H1 (cell line): Measurements from ENCODE around the gene PHLPP2. TPM values are rescaled to one million over a fixed set of nuclear protein-coding genes. Genes with fewer than 3 reads are reported as not detected.

Experiments used
- CTCF ChIA-PET: fragments of 300-600 bp; sonication (Branson Sonifier 250); formaldehyde crosslinking; loops from one replicate; lab custom pipeline; 2021; ENCODE audit not compliant: partially characterized antibody; lab: Charles Lee
- POLR2A ChIA-PET: fragments of 300-600 bp; sonication (Branson Sonifier 250); formaldehyde crosslinking; loops from one replicate; lab custom pipeline; 2021; ENCODE audit warnings: inconsistent platforms; ENCODE audit not compliant: partially characterized antibody; lab: Charles Lee
- DNase-seq, 2 experiments: peaks; one replicate each; pipeline versions ENCODE4 v3.0.0 to v3.0.0-alpha.2; 2010 to 2022; ENCODE audit warnings: low spot score in 2 of 2, low read depth in 1 of 2, mixed read lengths in 1 of 2
- FAIRE-seq: peaks from 2 replicates; lab custom pipeline; 2011; peaks lifted over from hg19 to GRCh38; lab: Jason Lieb, UNC
- H2AFZ ChIP-seq: 2 replicates; pipeline ENCODE4 v1.8.1; 2012; ENCODE audit warnings: low read length, inconsistent platforms
- H2AK5ac ChIP-seq: 2 replicates; pipeline ENCODE4 v1.6.1; 2013; ENCODE audit warnings: low read depth, low read length
- H2BK120ac ChIP-seq: replicated peaks from 2 replicates; pipeline ENCODE3; 2013; ENCODE audit warnings: low read depth, low read length, inconsistent platforms
- H2BK12ac ChIP-seq: 2 replicates; pipeline ENCODE4 v1.6.1; 2013; ENCODE audit warnings: low read depth, low read length
- H2BK15ac ChIP-seq: 2 replicates; pipeline ENCODE4 v1.6.1; 2013; ENCODE audit warnings: low read length
- H2BK20ac ChIP-seq: 2 replicates; pipeline ENCODE4 v1.6.1; 2013; ENCODE audit warnings: low read length
- H2BK5ac ChIP-seq: 2 replicates; pipeline ENCODE4 v1.6.1; 2013; ENCODE audit warnings: low read depth, low read length
- H3K14ac ChIP-seq: 2 replicates; pipeline ENCODE4 v1.6.1; 2013; ENCODE audit warnings: inconsistent platforms; ENCODE audit not compliant: insufficient read length
- H3K18ac ChIP-seq: 2 replicates; pipeline ENCODE4 v1.6.1; 2013; ENCODE audit warnings: low read length; ENCODE audit errors: extremely low read depth
- H3K23ac ChIP-seq: 2 replicates; pipeline ENCODE4 v1.6.1; 2013; ENCODE audit warnings: inconsistent platforms; ENCODE audit not compliant: insufficient read length
- H3K23me2 ChIP-seq: 2 replicates; pipeline ENCODE4 v1.6.1; 2013; ENCODE audit warnings: low read depth, low read length
- H3K27ac ChIP-seq: 2 replicates; pipeline ENCODE4 v1.6.1; 2011; ENCODE audit warnings: low read depth, low read length, inconsistent platforms
- H3K27me3 ChIP-seq, 4 experiments: replicated peaks in 1 of 4; 1 replicate in 1 of 4; 2 replicates in 3 of 4; pipeline versions ENCODE4 v1.6.1 to v1.8.1; 2011 to 2013; ENCODE audit warnings: low read length in 3 of 4, mild to moderate bottlenecking in 3 of 4, inconsistent platforms in 2 of 4, mixed read lengths in 2 of 4, moderate library complexity in 1 of 4; ENCODE audit not compliant: control insufficient read depth in 3 of 4, insufficient read depth in 3 of 4; ENCODE audit errors: extremely low read depth in 1 of 4
- H3K36me3 ChIP-seq, 4 experiments: 2 replicates each; pipeline versions ENCODE4 v1.6.1 to v1.8.1; 2011 to 2013; ENCODE audit warnings: mild to moderate bottlenecking in 4 of 4, low read length in 3 of 4, moderate library complexity in 2 of 4, control low read depth in 1 of 4, inconsistent platforms in 1 of 4; ENCODE audit not compliant: insufficient read depth in 4 of 4, control insufficient read depth in 2 of 4
- H3K4ac ChIP-seq: replicated peaks from 2 replicates; pipeline ENCODE3; 2013; ENCODE audit warnings: low read length, low read depth, mixed read lengths, inconsistent platforms; ENCODE audit not compliant: insufficient read length
- H3K4me1 ChIP-seq, 4 experiments: replicated peaks in 1 of 4; 1 replicate in 1 of 4; 2 replicates in 3 of 4; pipeline versions ENCODE4 v1.6.1 to v1.8.1; 2011 to 2013; ENCODE audit warnings: low read length in 3 of 4, inconsistent platforms in 2 of 4, mixed read lengths in 1 of 4; ENCODE audit not compliant: insufficient read depth in 4 of 4, control insufficient read depth in 3 of 4
- H3K4me2 ChIP-seq, 2 experiments: 2 replicates each; pipeline versions ENCODE4 v1.6.1 to v1.8.1; 2011 to 2013; ENCODE audit warnings: low read depth in 2 of 2, low read length in 2 of 2, control low read depth in 1 of 2, inconsistent platforms in 1 of 2, mild to moderate bottlenecking in 1 of 2; ENCODE audit not compliant: insufficient read depth in 1 of 2
- H3K4me3 ChIP-seq, 4 experiments: fragments of 200-600, 300-600 bp in 1 of 4; sonication (generic), shearing (Covaris generic), sonication (Bioruptor Twin) in 1 of 4; 2 replicates each; pipeline versions ENCODE4 v1.5.1 to v1.8.1; 2011 to 2016; ENCODE audit warnings: low read length in 4 of 4, low read depth in 3 of 4, control low read depth in 2 of 4, inconsistent platforms in 2 of 4, mild to moderate bottlenecking in 2 of 4, mixed read lengths in 1 of 4, moderate library complexity in 1 of 4; ENCODE audit not compliant: insufficient read depth in 2 of 4; ENCODE audit errors: extremely low read depth in 1 of 4
- H3K56ac ChIP-seq: replicated peaks from 2 replicates; pipeline ENCODE3; 2013; ENCODE audit warnings: low read depth, mild to moderate bottlenecking, mixed read lengths, low read length, inconsistent platforms; ENCODE audit not compliant: insufficient read length
- H3K79me1 ChIP-seq: 2 replicates; pipeline ENCODE4 v1.6.1; 2013; ENCODE audit warnings: low read depth, low read length, control low read depth
- H3K79me2 ChIP-seq, 2 experiments: 2 replicates each; pipeline versions ENCODE4 v1.6.1 to v1.8.1; 2012 to 2013; ENCODE audit warnings: low read length in 2 of 2, mild to moderate bottlenecking in 2 of 2, inconsistent platforms in 1 of 2; ENCODE audit not compliant: insufficient read depth in 2 of 2, control insufficient read depth in 1 of 2
- H3K9ac ChIP-seq, 4 experiments: replicated peaks in 1 of 4; 1 replicate in 1 of 4; 2 replicates in 3 of 4; pipeline versions ENCODE4 v1.6.1 to v1.8.1; 2011 to 2013; ENCODE audit warnings: low read depth in 3 of 4, low read length in 3 of 4, control low read depth in 2 of 4, mild to moderate bottlenecking in 2 of 4, moderate library complexity in 2 of 4, inconsistent platforms in 1 of 4; ENCODE audit errors: extremely low read depth in 1 of 4
- H3K9me3 ChIP-seq, 2 experiments: 2 replicates each; pipeline versions ENCODE4 v1.6.1 to v1.8.1; 2012 to 2013; ENCODE audit warnings: mild to moderate bottlenecking in 2 of 2, moderate library complexity in 2 of 2, control low read depth in 1 of 2, inconsistent platforms in 1 of 2, low read depth in 1 of 2, low read length in 1 of 2, mixed read lengths in 1 of 2; ENCODE audit not compliant: insufficient read depth in 2 of 2
- H4K20me1 ChIP-seq, 2 experiments: replicated peaks in 1 of 2; 2 replicates each; pipeline versions ENCODE3 to v1.8.1; 2011 to 2013; ENCODE audit warnings: inconsistent platforms in 2 of 2, low read length in 2 of 2, mild to moderate bottlenecking in 1 of 2; ENCODE audit not compliant: insufficient read depth in 2 of 2, control insufficient read depth in 1 of 2
- H4K5ac ChIP-seq: 2 replicates; pipeline ENCODE4 v1.6.1; 2013; ENCODE audit warnings: low read length, low read depth, mixed read lengths, inconsistent platforms; ENCODE audit not compliant: insufficient read length
- H4K8ac ChIP-seq: 2 replicates; pipeline ENCODE4 v1.8.0; 2013; ENCODE audit warnings: mild to moderate bottlenecking, moderate library complexity, low read length, inconsistent platforms; ENCODE audit not compliant: insufficient read depth; ENCODE audit errors: extremely low read depth
- H4K91ac ChIP-seq: replicated peaks from 2 replicates; pipeline ENCODE3; 2013; ENCODE audit warnings: low read length, mixed read lengths, inconsistent platforms; ENCODE audit not compliant: insufficient read length
- BACH1 ChIP-seq: IDR thresholded peaks from 2 replicates; pipeline ENCODE4 v1.6.1; 2012; ENCODE audit warnings: low read length, improper control_type of control experiment
- CBX8 ChIP-seq: fragments of 300-800, 300-1000 bp; sonication (generic); IDR thresholded peaks from 2 replicates; pipeline ENCODE4 v1.7.1; 2016; ENCODE audit warnings: low read depth, low read length, borderline replicate concordance
- CHD1 ChIP-seq: IDR thresholded peaks from 2 replicates; pipeline ENCODE4 v1.6.1; 2012; ENCODE audit warnings: low read depth, low read length, improper control_type of control experiment
- FOSL1 ChIP-seq: IDR thresholded peaks from 2 replicates; pipeline ENCODE4 v1.6.1; 2011; ENCODE audit warnings: mild to moderate bottlenecking, low read depth, low read length, moderate library complexity; ENCODE audit not compliant: insufficient read depth
- GTF2F1 ChIP-seq: IDR thresholded peaks from 2 replicates; pipeline ENCODE4 v1.6.1; 2012; ENCODE audit warnings: low read depth, low read length, improper control_type of control experiment, borderline replicate concordance
- KDM4A ChIP-seq: IDR thresholded peaks from one replicate; pipeline ENCODE4 v1.7.1; 2012; ENCODE audit warnings: low read depth, mild to moderate bottlenecking, moderate library complexity, low read length, inconsistent platforms; ENCODE audit not compliant: severe bottlenecking
- PHF8 ChIP-seq: fragments of 200-600 bp; sonication (generic); conservative IDR thresholded peaks from 2 replicates; pipeline ENCODE4 v1.7.1; 2012; ENCODE audit warnings: low read depth, mild to moderate bottlenecking, inconsistent platforms, low read length, moderate library complexity
- POLR2AphosphoS5 ChIP-seq: IDR thresholded peaks from 2 replicates; pipeline ENCODE4 v1.6.1; 2011; ENCODE audit warnings: low read depth, low read length
- POU5F1 ChIP-seq: IDR thresholded peaks from 2 replicates; pipeline ENCODE4 v1.6.1; 2011; ENCODE audit warnings: low read depth, mild to moderate bottlenecking, low read length, moderate library complexity
- RAD21 ChIP-seq, 2 experiments: IDR thresholded peaks in 1 of 2; conservative IDR thresholded peaks in 1 of 2; 2 replicates each; pipeline ENCODE4 v1.6.1; 2011; ENCODE audit warnings: low read depth in 2 of 2, low read length in 2 of 2, improper control_type of control experiment in 1 of 2, inconsistent platforms in 1 of 2, mild to moderate bottlenecking in 1 of 2, moderate library complexity in 1 of 2
- RFX5 ChIP-seq: IDR thresholded peaks from 2 replicates; pipeline ENCODE4 v1.6.1; 2011; ENCODE audit warnings: low read depth, low read length, improper control_type of control experiment, borderline replicate concordance
- RNF2 ChIP-seq: fragments of 200-900, 300-1000 bp; sonication (generic); IDR thresholded peaks from 2 replicates; pipeline ENCODE4 v1.7.1; 2016; ENCODE audit warnings: borderline replicate concordance, low read depth, mild to moderate bottlenecking, antibody characterized with exemption, low read length; ENCODE audit not compliant: poor library complexity, severe bottlenecking; ENCODE audit errors: missing control alignments
- SIX5 ChIP-seq: IDR thresholded peaks from 2 replicates; pipeline ENCODE4 v1.6.1; 2011; ENCODE audit warnings: mild to moderate bottlenecking, low read depth, low read length
- SRF ChIP-seq: IDR thresholded peaks from 2 replicates; pipeline ENCODE4 v1.6.1; 2011; ENCODE audit warnings: mild to moderate bottlenecking, low read depth, low read length, moderate library complexity
- WGBS, 2 experiments: shearing (Covaris generic) in 1 of 2; methylation state at CpG; one replicate each; pipeline versions ENCODE4 v1.1.6 to v1.1.7; 2013 to 2015; ENCODE audit warnings: low lambda C conversion rate in 2 of 2, mixed read lengths in 2 of 2, inconsistent platforms in 1 of 2, low coverage in 1 of 2, missing lambda C conversion rate in 1 of 2; ENCODE audit not compliant: insufficient replicate concordance in 2 of 2, insufficient coverage in 1 of 2, insufficient read length in 1 of 2; ENCODE audit errors: extremely low coverage in 1 of 2, missing lambda C conversion rate in 1 of 2; 5-methylcytosine and 5-hydroxymethylcytosine counted together
- polyA plus RNA-seq, 7 experiments: library from polyadenylated mRNA; depleted of rRNA in 3 of 7; stranded (reverse) in 5 of 7; unstranded in 2 of 7; fragments of >200 nt in 5 of 7; fragments of 200-250 nt in 2 of 7; gene quantifications; 1 replicate in 5 of 7; 2 replicates in 1 of 7; 4 replicates in 1 of 7; pipeline versions ENCODE4 v1.2.1 to v1.2.3, GENCODE V29; 2011 to 2013; ENCODE audit warnings: missing spikeins in 2 of 7, mixed read lengths in 2 of 7
- total RNA-seq: library from RNA; stranded (reverse); fragmentation: NEBNext Ultra II Directional; extraction: Animal tissue kit (Norgen Biotek cat#: 25700); gene quantifications from 2 replicates; pipeline ENCODE4 v1.2.1, GENCODE V29; 2021

PHLPP2 gene
- total and polyA plus RNA-seq, 2 of the 8 experiments (the other 6 are each of a cell fraction or from before 2014, with no cell fraction given), result 7.3 to 12.9 TPM

DNA sequence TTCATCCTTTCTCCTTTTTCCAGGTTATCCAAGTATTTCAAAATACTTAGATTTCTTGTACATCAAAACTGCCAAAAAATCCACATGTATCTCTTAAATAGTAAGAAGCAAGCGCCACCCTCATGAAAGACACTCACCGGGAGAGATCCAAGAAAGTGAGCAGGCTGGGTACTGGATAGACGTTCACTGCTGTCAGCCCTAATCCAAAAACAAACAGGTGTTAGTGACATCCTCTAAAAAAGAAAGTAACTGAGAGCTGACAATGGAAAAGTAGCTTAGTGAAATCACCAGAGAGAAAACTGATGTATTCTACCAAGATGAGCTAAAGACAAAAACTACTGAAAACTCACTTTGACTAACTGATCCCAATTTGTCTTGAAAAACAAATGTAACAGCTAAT is 52.4 kb downstream of the PHLPP2 start:
- Histone ChIP-seq H2BK20ac (no peak overlapping the region), H3K14ac (no peak overlapping the region), H4K5ac (no peak overlapping the region), H3K36me3 (peaks cover 6 to 65% (median 47%) of the 10 kb centered on the region in 4 experiments), H3K27me3 (no peaks in the 10 kb centered on the region), H3K23me2 (no peaks in the 10 kb centered on the region; the same call in 1 of the 2 replicates), H3K18ac (no peak overlapping the region), H4K20me1 (no peaks in the 10 kb centered on the region), H3K4ac (no peak overlapping the region), H4K91ac (no peak overlapping the region), H2BK120ac (no peak overlapping the region), H2BK12ac (no peak overlapping the region), H3K4me1 (no peaks in the 10 kb centered on the region), H2BK5ac (no peak overlapping the region), H3K23ac (no peak overlapping the region), H4K8ac (no peak overlapping the region), H2AFZ (no peak overlapping the region), H3K56ac (no peak overlapping the region), H3K79me2 (no peaks in the 10 kb centered on the region), H2AK5ac (no peak overlapping the region), H3K79me1 (no peaks in the 10 kb centered on the region), H2BK15ac (no peak overlapping the region), H3K9ac (no peak overlapping the region), H3K4me3 (no peak overlapping the region), H3K4me2 (no peak overlapping the region), H3K27ac (no peak overlapping the region), H3K9me3 (no peaks in the 10 kb centered on the region)
- WGBS, 2 experiments, result 96% methylated on average over 3 of the region's 3 CpGs; no CpG with 5 or more reads in 1 of the 2 experiments
- no peak for FAIRE-seq
- CTCF ChIA-PET, result interaction anchor here (0.6 to 1.5 kb wide), 3 partner anchors 10 to 38 kb away, joined by 3 to 4 read pairs (median 3); no protein-coding TSS in a partner anchor
- no peak for DNase-seq
- POLR2A ChIA-PET, result no interaction called here
- no peak for TF ChIP-seq POLR2AphosphoS5
- no peak for TF ChIP-seq CHD1
- TF ChIP-seq KDM4A, result no peak
- TF ChIP-seq GTF2F1, result no peak
- TF ChIP-seq POU5F1, result no peak
- TF ChIP-seq FOSL1, result no peak
- TF ChIP-seq RNF2, result no peak
- TF ChIP-seq RFX5, result no peak
- TF ChIP-seq SRF, result no peak
- TF ChIP-seq SIX5, result no peak
- no peak for TF ChIP-seq BACH1
- no peak for TF ChIP-seq RAD21 (IDR thresholded peaks at IDR 0.05 in 1 of 2, conservative IDR thresholded peaks at IDR 0.05 in 1 of 2; ENCODE audit: low read depth in 2 of 2, low read length in 2 of 2)
- no peak for TF ChIP-seq PHF8
- TF ChIP-seq CBX8, result no peak
